GM23248 (cell line): ENCODE measurements around the gene RPS6KA5.

Experiments used
- EZH2 ChIP-seq: fragments of 200-600 bp; sonication (generic); IDR thresholded peaks from 2 replicates; pipeline ENCODE4 v1.6.1; 2018; ENCODE audit warnings: antibody characterized with exemption, mild to moderate bottlenecking; ENCODE audit not compliant: insufficient read depth, poor library complexity, severe bottlenecking
- EZH2phosphoT487 ChIP-seq: fragments of 200-600 bp; sonication (generic); IDR thresholded peaks from 2 replicates; pipeline ENCODE4 v1.6.1; 2018; ENCODE audit warnings: antibody characterized with exemption, moderate library complexity, mild to moderate bottlenecking, low read depth; ENCODE audit not compliant: insufficient read depth

DNA sequence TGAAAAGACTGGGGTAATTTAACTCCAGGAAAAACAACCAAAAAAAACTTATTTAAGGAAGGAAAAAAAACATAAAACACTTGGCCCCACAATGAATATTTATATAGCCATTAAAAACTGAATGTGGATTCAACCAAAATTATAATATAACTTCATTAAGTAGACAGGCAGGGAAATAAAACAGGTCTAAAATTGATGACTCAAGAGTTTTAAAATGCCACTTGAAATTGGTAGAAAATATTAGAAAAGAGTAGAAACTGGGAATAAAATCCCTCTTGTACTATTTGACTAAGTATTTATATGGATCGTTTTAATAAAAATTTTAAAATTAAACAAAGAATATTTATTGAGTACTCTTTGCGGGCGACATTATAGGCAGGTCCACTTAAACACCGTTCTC, 28.8 kb downstream of the RPS6KA5 start:
- TF ChIP-seq EZH2 (no peak), EZH2phosphoT487 (no peak)
